C4-2B (cell line): Measurements from ENCODE around the gene SNX27.

Experiments used
- H3K27ac ChIP-seq: fragments of 450-650 bp; 2 replicates; pipeline ENCODE4 v1.5.1; 2017
- ZFX ChIP-seq: fragments of 450-650 bp; IDR thresholded peaks from 2 replicates; pipeline ENCODE4 v1.6.1; 2017
- TF ChIP-seq, protein P1 (sequence below): fragments of 450-650 bp; conservative IDR thresholded peaks from 2 replicates; pipeline ENCODE4 v1.5.1; 2017; ENCODE audit warnings: mild to moderate bottlenecking

SNX27 gene

DNA sequence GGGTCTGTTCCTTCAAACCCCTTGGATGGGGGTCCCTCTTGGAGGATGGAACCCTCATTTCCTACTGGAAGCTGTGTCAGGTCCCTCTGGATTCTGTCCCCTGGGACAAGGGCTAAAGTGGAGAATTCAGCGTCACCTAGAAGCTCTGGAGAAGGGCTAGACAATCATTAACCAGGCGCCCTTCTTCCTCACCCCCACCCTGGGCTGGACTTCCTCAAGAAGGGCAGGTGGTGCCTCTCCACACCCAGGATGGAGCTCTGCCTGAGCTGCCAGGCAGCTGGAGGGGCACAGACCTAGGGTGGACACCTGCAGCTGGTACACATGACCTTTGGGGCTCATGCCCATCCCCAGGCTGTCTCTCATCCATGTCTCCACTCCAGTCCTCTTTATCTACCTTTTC is 101.2 kb downstream of the SNX27 start:
- TF ChIP-seq ZFX, result no peak
- TF ChIP-seq, protein P1, sequence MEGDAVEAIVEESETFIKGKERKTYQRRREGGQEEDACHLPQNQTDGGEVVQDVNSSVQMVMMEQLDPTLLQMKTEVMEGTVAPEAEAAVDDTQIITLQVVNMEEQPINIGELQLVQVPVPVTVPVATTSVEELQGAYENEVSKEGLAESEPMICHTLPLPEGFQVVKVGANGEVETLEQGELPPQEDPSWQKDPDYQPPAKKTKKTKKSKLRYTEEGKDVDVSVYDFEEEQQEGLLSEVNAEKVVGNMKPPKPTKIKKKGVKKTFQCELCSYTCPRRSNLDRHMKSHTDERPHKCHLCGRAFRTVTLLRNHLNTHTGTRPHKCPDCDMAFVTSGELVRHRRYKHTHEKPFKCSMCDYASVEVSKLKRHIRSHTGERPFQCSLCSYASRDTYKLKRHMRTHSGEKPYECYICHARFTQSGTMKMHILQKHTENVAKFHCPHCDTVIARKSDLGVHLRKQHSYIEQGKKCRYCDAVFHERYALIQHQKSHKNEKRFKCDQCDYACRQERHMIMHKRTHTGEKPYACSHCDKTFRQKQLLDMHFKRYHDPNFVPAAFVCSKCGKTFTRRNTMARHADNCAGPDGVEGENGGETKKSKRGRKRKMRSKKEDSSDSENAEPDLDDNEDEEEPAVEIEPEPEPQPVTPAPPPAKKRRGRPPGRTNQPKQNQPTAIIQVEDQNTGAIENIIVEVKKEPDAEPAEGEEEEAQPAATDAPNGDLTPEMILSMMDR, result no peak
- H3K27ac ChIP-seq, result no peak overlapping the region

DNA sequence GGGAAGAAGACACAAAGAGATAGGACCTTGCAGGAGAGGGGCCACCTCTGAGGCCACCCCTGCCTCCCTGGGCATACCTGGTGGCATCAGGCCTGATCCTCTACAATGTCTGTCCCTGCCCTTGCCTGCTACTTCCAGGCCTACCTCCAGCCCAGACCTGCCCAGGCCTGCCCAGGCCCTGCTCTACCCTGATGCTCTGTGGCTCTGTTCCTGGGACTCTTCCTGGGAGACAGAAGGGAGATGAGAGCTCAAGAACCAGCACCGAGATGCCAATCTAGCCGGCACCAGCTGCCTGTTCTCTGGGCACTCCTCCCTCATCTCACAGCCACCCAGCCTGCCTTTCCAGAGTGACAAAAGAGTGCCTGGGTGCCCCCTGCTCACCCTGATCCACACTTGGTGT is 102.0 kb downstream of the SNX27 start:
- H3K27ac ChIP-seq, result no peak overlapping the region
- TF ChIP-seq, protein P1, result no peak
- TF ChIP-seq ZFX, result no peak

- H3K27ac ChIP-seq, result no peak overlapping the region
- TF ChIP-seq, protein P1, result no peak
- TF ChIP-seq ZFX, result no peak
Observed at GRCh38 chr1:151714820-151715725, 103.2 kb downstream of the SNX27 start.

DNA sequence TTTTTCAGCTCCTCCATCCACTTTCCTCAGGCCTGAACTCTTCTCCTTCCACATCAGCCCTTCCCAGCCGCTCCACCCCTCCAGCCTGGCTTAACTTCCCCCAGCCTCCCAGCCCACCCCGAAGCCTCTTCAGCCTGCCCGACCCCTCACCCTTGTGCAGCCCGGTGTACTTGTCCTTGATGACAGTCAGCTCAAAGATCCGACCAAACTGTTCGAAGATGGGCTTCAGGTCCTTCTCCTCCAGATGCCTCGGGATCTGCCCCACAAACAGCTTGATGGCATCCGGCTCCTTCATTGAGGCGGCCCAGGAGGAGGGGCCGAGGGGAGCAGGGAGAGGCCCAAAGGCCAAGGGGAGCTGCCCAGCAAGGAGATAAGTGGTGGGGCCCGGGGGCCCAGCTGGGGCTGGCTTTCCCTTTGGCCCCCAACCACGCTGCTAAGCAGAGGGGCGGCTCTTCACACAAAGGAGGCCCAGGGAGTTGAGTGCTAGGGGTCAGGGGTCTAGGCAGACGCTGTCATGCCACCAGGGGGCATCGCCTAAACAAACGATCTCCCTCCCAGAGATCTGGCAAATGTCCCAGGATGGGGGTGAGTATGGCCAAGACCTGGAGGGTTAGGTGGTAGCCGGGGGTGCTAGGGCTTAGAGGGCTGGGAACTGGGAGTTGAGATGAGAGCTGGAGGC is 104.0 kb downstream of the SNX27 start:
- no peak overlapping the region for H3K27ac ChIP-seq
- TF ChIP-seq ZFX, result no peak
- TF ChIP-seq, protein P1, result no peak

DNA sequence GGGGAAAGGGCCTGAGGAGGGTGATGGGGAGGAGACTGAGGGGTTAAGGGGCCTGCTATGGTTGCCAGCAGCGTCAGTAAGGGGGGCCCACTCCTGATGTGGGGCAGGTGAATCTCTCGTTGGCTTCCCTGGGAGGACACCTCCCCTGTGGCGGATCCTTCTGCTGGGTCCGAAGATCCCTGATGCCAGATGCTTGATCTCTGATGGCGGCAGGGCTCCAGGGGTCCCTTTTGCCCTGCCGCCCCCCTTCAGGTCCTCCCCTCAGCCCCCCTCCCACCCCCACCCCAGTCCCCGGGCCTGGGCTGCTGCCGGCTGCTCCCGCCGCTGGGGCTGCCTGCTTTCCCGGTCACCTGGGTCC is 104.5 kb downstream of the SNX27 start:
- no peak overlapping the region for H3K27ac ChIP-seq
- TF ChIP-seq, protein P1, result no peak
- TF ChIP-seq ZFX, result no peak

DNA sequence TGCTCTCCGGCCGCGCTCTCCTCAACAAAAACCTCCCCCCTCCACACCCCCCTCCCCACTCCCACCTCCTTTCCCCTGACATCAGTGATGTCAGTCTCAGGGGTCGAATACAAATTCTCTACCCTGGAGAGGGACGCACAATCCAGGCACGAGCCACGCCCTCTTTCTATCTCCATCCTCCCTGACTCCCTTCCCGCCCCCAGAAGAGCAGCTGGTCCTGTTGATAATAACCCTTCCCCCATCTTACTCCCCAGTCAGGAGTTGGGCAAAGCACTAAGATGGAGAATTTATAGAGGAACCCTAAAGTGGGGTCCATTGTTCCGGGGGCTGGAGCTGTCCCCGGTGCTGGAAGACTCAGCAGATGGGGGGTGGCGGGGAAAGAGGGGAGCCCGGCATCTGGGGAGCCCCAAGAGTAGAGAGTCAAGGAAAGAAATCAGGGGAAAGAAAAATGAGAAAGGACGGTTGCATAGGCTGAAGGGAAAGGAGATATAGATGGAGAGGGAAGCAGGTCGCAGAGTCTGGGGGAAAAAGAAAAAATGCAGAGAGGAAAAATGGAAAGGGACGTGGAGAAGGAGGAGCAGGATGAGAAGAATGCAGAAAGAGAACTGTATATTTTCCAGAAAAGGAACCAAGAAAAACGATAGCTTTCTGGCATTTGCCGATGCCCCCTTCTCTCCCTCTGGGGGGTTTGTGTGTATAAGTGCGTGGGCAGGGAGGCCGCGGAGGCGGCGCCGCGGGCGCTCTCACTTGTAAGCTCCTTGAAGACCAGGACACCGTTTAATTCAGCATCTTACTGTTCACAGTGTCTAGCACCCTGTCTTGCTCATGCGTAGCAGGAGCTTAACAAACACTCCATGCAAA is 105.2 kb downstream of the SNX27 start, which contains the start of gene CELF3:
Gene CELF3, minus strand, starts transcription at position 33 of the 861 bp plus-strand sequence. CDS start 783 bp downstream, outside the sequence.
- H3K27ac ChIP-seq, result no peak within 1 kb of the TSS
- TF ChIP-seq ZFX, result no peak
- TF ChIP-seq, protein P1, result no peak
